Right lobe of liver (tissue), 6 donors: Measurements from ENCODE around the gene PLCB4. TPM values are rescaled to one million over a fixed set of nuclear protein-coding genes. Genes with fewer than 3 reads are reported as not detected.

Source experiments
- ATAC-seq, 4 donors: fragments of 200-7000 bp; cut with Tn5 transposase; one replicate each; pipeline ENCODE4 v1.9.1; 2020; ENCODE audit warnings: mild to moderate bottlenecking in 4 of 4, moderate library complexity in 4 of 4
- DNase-seq, 3 donors: peaks; one replicate each; pipeline ENCODE4 v3.0.0-alpha.2; 2020
- H3K27ac ChIP-seq, 3 donors: fragments of 200-600 bp; one replicate each; pipeline ENCODE4 v1.8.0; 2022
- H3K27me3 ChIP-seq, 2 donors: fragments of 200-600 bp; one replicate each; pipeline ENCODE4 v1.8.0; 2022
- H3K36me3 ChIP-seq, 4 donors: fragments of 200-600 bp; sonication (generic) in 1 of 4; one replicate each; pipeline versions ENCODE4 v1.5.1 to v1.8.0; 2017 to 2022; ENCODE audit warnings: control low read depth in 1 of 4
- H3K4me1 ChIP-seq, 4 donors: fragments of 200-600 bp; sonication (generic) in 1 of 4; one replicate each; pipeline versions ENCODE4 v1.5.1 to v1.8.0; 2017 to 2022; ENCODE audit warnings: control low read depth in 1 of 4
- H3K4me3 ChIP-seq, 3 donors: fragments of 200-600 bp; one replicate each; pipeline ENCODE4 v1.8.0; 2022
- H3K9me3 ChIP-seq, 4 donors: fragments of 200-600 bp; sonication (generic) in 1 of 4; one replicate each; pipeline versions ENCODE4 v1.5.1 to v1.8.0; 2017 to 2022; ENCODE audit warnings: control low read depth in 1 of 4
- POLR2A ChIP-seq: fragments of 450-650 bp; IDR thresholded peaks from one replicate; pipeline ENCODE4 v1.6.1; 2017; ENCODE audit warnings: antibody characterized with exemption, mild to moderate bottlenecking
- WGBS: methylation state at CpG from one replicate; pipeline ENCODE4 v1.1.6; 2018; ENCODE audit warnings: low coverage, low lambda C conversion rate; ENCODE audit not compliant: insufficient coverage; ENCODE audit errors: missing lambda C conversion rate; 5-methylcytosine and 5-hydroxymethylcytosine counted together
- intact Hi-C, 2 donors: fragments of 100-400 bp; cut with DNase I; formaldehyde crosslinking; loops; one replicate each; pipeline versions ENCODE4 v1.11.2 to v1.14.1; 2022
- total RNA-seq, 6 experiments: library from RNA; depleted of rRNA in 2 of 6; stranded (reverse); fragments of >200 nt in 2 of 6; fragmentation: NEBNext Ultra II Directional in 3 of 6; extraction: Animal tissue kit (Norgen Biotek cat#: 25700) in 3 of 6; gene quantifications; one replicate each; pipeline versions ENCODE4 v1.1.0 to v1.2.4, GENCODE V29; 2016 to 2023
- TF ChIP-seq, protein P1 (sequence below), 4 donors: fragments of 200-600 bp in 3 of 4; fragments of 450-650 bp in 1 of 4; IDR thresholded peaks; one replicate each; pipeline versions ENCODE4 v1.5.1 to v1.8.0; 2016 to 2022; ENCODE audit warnings: antibody characterized with exemption in 4 of 4, mild to moderate bottlenecking in 2 of 4
- donor health status: DM: no; HTN: yes; CAD: no.
- donor health status: DM: no; HTN: no; CAD: no.
- donor health status: DM: no; HTN: no; CAD: no.
- donor health status: DM: no; HTN: yes; CAD: no.
- donor health status: DM: no; HTN: yes; CAD: no.

The PLCB4 gene
- total RNA-seq, 6 experiments from 2014 or later = 0.04 to 0.20 (median 0.15) TPM

DNA sequence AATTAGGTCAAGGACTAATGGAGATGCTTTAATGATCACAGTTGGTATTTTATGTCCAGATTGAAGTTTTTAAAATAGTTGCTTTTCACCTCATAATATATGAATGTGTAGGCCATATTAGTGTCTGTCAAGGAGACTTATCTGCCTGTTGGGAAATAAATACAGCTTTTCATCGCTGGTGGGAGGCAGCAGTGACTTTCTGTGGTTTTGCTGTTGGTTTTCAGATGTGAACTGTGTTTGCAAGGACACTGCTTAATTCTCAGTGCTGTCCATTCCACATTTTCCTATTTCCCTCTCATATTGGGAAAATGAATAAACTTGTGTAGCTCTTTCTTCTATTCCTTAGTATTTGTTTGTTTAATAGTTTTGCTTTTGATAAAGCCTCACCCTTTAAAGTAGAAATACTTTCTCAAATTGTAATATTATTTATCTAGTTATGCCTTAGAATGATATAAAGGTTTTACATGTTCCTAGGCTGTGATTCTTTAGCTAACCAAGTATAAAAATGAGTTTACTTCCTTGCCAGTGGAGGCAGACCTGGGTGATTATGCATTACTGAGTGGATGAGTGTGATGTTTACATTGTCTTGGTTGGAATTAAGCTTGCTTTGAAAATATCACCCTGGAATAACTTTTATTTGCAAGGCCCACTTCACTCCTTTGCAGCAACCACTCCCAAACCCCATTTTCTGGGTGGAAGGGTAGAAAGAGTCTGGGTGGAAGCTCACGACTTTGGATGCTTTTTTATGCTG lies 3.3 kb downstream of the PLCB4 start:
- no peak overlapping the region for H3K4me3 ChIP-seq
- WGBS = 13% methylated on average over 2 of the region's 2 CpGs
- DNase-seq = no peak
- no peak for TF ChIP-seq POLR2A
- TF ChIP-seq, protein P1, sequence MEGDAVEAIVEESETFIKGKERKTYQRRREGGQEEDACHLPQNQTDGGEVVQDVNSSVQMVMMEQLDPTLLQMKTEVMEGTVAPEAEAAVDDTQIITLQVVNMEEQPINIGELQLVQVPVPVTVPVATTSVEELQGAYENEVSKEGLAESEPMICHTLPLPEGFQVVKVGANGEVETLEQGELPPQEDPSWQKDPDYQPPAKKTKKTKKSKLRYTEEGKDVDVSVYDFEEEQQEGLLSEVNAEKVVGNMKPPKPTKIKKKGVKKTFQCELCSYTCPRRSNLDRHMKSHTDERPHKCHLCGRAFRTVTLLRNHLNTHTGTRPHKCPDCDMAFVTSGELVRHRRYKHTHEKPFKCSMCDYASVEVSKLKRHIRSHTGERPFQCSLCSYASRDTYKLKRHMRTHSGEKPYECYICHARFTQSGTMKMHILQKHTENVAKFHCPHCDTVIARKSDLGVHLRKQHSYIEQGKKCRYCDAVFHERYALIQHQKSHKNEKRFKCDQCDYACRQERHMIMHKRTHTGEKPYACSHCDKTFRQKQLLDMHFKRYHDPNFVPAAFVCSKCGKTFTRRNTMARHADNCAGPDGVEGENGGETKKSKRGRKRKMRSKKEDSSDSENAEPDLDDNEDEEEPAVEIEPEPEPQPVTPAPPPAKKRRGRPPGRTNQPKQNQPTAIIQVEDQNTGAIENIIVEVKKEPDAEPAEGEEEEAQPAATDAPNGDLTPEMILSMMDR (IDR thresholded peaks at IDR 0.05) = no peak
- H3K9me3 ChIP-seq = no peaks in the 10 kb centered on the region
- no peak overlapping the region for H3K27ac ChIP-seq
- ATAC-seq = no peak
- peaks cover 0 to 5% (median 0%) of the 10 kb centered on the region in 4 donors for H3K4me1 ChIP-seq
- H3K27me3 ChIP-seq = peaks cover 0 to 16% of the 10 kb centered on the region in 2 donors
- H3K36me3 ChIP-seq = no peaks in the 10 kb centered on the region
- intact Hi-C loops = no loop called here

DNA sequence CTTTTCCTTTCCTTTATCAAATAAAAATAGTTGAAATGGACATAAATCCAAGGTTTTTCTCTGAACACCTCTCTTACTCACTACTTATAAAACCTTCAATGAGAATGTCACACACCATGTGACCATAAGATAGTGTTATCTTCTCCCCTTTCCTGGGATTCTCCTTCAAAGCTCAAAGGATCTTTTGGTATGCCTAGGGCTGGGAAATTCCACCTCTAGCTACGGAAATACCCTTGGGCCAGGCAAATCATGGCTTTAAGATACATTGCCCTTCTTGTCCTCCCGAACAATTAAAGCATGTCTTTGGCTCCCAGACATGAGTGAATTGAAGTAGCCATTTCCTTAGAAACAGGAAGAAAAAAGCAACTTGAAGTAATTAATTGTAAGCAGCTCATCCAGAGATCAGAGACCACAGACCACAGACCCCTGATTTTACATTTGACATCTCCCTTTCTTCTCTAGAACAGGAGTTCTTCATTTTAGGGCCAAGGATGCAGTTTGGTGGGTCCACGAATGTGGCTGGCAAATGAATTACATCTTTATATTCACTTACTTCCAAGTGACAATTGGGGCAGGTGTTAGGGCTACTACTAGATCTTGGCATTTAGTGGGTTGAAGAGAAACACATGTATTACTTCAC lies 4.1 kb downstream of the PLCB4 start:
- TF ChIP-seq, protein P1 (IDR thresholded peaks at IDR 0.05) = no peak
- no peak for TF ChIP-seq POLR2A
- intact Hi-C loops = no loop called here
- Histone ChIP-seq H3K36me3 (no peaks in the 10 kb centered on the region), H3K27me3 (peaks cover 0 to 16% of the 10 kb centered on the region in 2 donors), H3K9me3 (no peaks in the 10 kb centered on the region), H3K4me3 (no peak overlapping the region), H3K4me1 (peaks cover 0 to 4% (median 0%) of the 10 kb centered on the region in 4 donors), H3K27ac (no peak overlapping the region)
- no peak for DNase-seq
- ATAC-seq = no peak
- 25% methylated on average over 3 of the region's 3 CpGs for WGBS

DNA sequence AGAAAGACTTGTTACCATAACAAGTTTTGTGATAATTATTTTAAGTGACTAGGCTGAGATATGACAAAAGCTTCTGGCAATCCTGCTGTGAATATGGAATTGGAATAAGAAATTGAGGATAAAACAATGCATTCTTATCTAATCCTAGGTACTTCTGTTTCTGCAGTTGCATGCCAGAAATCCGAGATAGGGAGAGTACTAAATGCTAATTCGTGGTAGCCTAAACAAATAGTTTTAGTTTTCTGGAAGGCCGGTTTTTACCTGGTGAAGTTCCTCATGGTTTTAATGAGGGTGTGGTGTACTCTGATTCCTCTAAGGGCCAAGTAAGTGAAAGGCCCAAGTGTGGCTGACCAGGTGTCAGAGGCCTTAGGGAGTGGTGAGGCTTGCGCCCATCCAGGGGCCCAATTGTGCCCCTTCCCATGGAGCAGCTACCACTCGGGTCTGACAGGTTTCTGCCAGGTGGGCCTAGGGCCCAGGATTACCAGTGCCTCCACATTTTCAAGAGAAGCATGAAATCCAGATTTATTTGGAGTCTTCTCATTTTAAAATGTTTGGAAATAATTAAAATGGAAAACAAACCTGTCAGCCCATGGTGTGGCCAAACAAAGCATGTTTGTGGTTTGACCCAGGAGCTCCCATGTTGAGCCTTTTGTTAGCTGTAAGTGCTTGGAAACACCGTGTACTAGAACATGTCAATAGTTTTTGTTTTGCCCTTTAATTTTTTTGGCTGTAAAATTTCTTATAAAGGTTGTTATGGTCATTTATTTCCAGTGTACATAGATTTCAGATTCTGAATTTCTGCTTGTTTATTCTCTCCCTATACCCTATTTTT lies 6.6 kb downstream of the PLCB4 start:
- TF ChIP-seq, protein P1 (IDR thresholded peaks at IDR 0.05) = no peak
- no peak for TF ChIP-seq POLR2A
- Histone ChIP-seq H3K4me1 (no peaks in the 10 kb centered on the region), H3K27ac (no peak overlapping the region), H3K9me3 (no peaks in the 10 kb centered on the region), H3K36me3 (no peaks in the 10 kb centered on the region), H3K4me3 (no peak overlapping the region), H3K27me3 (no peaks in the 10 kb centered on the region)
- WGBS = 41% methylated on average over 3 of the region's 6 CpGs
- no peak for ATAC-seq
- DNase-seq = no peak
- intact Hi-C loops = no loop called here

DNA sequence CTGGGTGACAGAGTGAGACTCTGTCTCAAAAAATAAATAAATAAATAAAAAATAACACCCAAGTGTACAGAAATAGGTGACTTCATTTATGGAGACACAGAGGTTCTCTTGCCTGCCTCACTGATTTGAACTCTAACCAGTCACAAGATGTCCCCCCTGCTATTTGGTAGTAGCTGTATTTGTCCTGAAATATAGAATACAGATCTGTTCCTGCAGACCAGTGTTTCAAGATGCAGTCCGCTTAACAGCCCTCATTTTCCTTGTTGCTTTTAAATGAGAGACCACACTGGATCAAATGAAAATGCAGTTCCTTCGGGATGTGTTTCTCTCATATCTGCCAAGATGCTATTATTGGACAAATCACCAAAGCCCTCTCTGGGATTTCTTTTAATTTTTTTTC lies 7.6 kb downstream of the PLCB4 start:
- Histone ChIP-seq H3K9me3 (no peaks in the 10 kb centered on the region), H3K4me1 (no peaks in the 10 kb centered on the region), H3K36me3 (no peaks in the 10 kb centered on the region), H3K27ac (no peak overlapping the region), H3K4me3 (no peak overlapping the region), H3K27me3 (no peaks in the 10 kb centered on the region)
- ATAC-seq (no peak), DNase-seq (no peak)
- intact Hi-C loops = no loop called here
- 65% methylated on average over 2 of the region's 2 CpGs for WGBS
- TF ChIP-seq, protein P1 (IDR thresholded peaks at IDR 0.05) = no peak
- no peak for TF ChIP-seq POLR2A
